ENCODE measurements around the gene C12orf54.

GRCh38 chr12:48525332-48525731 lies 43.0 kb downstream of the C12orf54 start, which contains the start of gene OR8S1:
- TF ChIP-seq CTCF (IDR thresholded peaks at IDR 0.05; ENCODE audit: extremely low read depth in 1 of 2, insufficient read depth in 1 of 2, low read depth in 1 of 2, low read length in 2 of 2) (no peak), POLR2A (IDR thresholded peaks at IDR 0.05; ENCODE audit: low read depth, low read length) (no peak), GATA2 (IDR thresholded peaks at IDR 0.05; ENCODE audit: insufficient read depth, insufficient read length, low read depth, low read length) (no peak)

Data from endothelial cell of umbilical vein (primary cell).